NB4 (cell line): ENCODE results near the gene SPATA31C1.
"Not testable (repeated sequence)": the region's sequence is repeated elsewhere in the genome, so short reads cannot be mapped to it uniquely, and the experiment has no call there.

ENCODE experiments used
- DNase-seq: peaks from one replicate; pipeline ENCODE4 v3.0.0; 2010; ENCODE audit warnings: low read depth
- H3K4me3 ChIP-seq: one replicate; pipeline ENCODE4 v1.5.1; 2011; ENCODE audit warnings: mild to moderate bottlenecking, low read depth, low read length, moderate library complexity
- MYC ChIP-seq: IDR thresholded peaks from 2 replicates; pipeline ENCODE4 v1.6.1; 2011; ENCODE audit warnings: low read depth, low read length
- POLR2A ChIP-seq: IDR thresholded peaks from 2 replicates; pipeline ENCODE4 v1.6.1; 2011; ENCODE audit warnings: mild to moderate bottlenecking; ENCODE audit not compliant: insufficient read length; ENCODE audit errors: extremely low read depth
- TF ChIP-seq, protein P1 (sequence below): IDR thresholded peaks from one replicate; pipeline ENCODE4 v1.5.1; 2012; ENCODE audit warnings: low read depth, low read length
- TF ChIP-seq, protein P2 (sequence below): IDR thresholded peaks from 2 replicates; pipeline ENCODE4 v1.6.1; 2011; ENCODE audit warnings: low read depth, low read length

SPATA31C1 gene

DNA sequence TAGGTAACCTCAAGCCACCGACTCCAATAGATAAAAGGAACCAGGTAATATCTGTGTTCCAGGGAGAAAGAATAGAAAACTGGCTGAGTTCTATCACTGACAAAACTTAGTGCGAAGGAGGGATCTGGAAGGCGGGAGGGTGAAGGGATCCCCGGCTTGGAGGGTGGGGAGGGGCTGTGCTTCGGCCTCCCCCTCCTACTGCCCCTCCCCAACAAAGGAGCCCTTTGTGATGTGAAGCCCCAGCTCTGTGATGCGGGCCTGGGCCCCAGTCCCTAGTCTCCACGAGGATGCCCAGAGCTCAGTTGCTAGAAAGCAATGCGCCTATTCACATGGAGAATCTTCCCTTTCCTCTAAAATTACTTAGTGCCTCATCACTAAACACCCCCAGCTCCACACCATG is at the start of gene SPATA31C1:
SPATA31C1 (plus strand) TSS at position 301 of the 400 bp plus-strand sequence.
- H3K4me3 ChIP-seq, DNase-seq: not testable (repeated sequence)

DNA sequence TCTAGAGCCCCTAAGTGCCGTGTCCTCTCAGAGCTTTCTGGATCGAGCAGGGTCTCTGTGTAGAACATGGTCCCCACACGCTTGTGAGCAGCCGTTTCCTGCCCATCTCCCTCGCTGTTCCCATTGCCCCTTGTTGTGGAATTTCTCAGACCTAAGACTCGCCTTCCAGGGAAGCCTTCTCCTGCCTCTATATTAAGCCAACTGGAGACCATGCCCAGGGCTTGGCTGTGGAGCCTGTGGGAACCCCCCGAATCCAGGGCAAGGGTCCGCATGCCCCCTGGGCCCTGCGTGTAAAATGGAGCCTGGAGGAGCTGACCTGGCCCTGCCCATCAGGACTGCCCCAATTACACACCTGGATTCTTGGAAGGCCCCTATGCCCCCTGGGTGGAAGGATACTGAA is 49.6 kb upstream of the SPATA31C1 start:
- no peak for DNase-seq
- TF ChIP-seq, protein P1, sequence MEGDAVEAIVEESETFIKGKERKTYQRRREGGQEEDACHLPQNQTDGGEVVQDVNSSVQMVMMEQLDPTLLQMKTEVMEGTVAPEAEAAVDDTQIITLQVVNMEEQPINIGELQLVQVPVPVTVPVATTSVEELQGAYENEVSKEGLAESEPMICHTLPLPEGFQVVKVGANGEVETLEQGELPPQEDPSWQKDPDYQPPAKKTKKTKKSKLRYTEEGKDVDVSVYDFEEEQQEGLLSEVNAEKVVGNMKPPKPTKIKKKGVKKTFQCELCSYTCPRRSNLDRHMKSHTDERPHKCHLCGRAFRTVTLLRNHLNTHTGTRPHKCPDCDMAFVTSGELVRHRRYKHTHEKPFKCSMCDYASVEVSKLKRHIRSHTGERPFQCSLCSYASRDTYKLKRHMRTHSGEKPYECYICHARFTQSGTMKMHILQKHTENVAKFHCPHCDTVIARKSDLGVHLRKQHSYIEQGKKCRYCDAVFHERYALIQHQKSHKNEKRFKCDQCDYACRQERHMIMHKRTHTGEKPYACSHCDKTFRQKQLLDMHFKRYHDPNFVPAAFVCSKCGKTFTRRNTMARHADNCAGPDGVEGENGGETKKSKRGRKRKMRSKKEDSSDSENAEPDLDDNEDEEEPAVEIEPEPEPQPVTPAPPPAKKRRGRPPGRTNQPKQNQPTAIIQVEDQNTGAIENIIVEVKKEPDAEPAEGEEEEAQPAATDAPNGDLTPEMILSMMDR = no peak
- TF ChIP-seq, protein P2, sequence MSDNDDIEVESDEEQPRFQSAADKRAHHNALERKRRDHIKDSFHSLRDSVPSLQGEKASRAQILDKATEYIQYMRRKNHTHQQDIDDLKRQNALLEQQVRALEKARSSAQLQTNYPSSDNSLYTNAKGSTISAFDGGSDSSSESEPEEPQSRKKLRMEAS = no peak
- no peak for TF ChIP-seq MYC
- TF ChIP-seq POLR2A = no peak
- H3K4me3 ChIP-seq = no peak overlapping the region

DNA sequence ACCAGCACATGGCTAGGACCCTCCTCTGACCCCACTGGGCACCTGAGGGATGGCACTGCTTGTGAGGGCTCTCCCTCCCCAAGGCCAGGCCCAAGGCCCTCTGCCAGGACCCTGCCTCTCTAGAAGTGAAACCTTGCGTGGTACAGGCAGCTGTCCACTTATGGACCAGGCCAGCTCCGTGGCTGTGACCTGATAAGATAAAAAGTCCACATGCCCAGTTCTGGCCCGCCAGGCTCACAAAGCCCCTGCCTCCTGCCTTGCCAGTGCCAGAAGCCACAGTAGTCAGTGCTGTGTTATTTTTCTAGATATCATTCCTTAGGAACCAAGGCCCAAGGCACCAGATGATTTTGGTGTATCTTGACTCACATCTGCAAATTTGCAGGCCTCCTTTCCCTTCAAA is 49.1 kb upstream of the SPATA31C1 start:
- no peak overlapping the region for H3K4me3 ChIP-seq
- TF ChIP-seq MYC = no peak
- TF ChIP-seq, protein P1 = no peak
- no peak for TF ChIP-seq POLR2A
- no peak for DNase-seq

DNA sequence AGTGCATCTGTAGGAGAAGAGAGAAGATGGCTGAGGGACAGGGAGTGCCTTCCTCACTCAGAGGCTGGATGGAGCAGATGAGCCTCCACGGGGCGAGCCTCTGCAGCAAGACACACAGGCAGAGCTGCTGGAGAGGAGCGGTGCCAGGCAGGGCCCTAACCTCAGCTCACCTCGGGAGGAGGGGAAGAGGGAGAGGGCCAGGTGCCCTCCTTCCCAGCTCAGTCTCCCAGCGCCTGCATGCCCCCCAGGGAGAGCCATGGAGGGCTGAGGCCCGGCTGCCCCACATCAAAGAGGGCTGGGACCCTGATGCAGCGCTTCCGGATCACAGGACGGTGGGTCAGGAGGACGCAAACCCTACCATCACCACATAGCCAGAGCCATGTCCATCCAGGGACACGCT is 48.7 kb upstream of the SPATA31C1 start:
- no peak overlapping the region for H3K4me3 ChIP-seq
- DNase-seq = no peak
- TF ChIP-seq, protein P1 = no peak
- TF ChIP-seq POLR2A = no peak

DNA sequence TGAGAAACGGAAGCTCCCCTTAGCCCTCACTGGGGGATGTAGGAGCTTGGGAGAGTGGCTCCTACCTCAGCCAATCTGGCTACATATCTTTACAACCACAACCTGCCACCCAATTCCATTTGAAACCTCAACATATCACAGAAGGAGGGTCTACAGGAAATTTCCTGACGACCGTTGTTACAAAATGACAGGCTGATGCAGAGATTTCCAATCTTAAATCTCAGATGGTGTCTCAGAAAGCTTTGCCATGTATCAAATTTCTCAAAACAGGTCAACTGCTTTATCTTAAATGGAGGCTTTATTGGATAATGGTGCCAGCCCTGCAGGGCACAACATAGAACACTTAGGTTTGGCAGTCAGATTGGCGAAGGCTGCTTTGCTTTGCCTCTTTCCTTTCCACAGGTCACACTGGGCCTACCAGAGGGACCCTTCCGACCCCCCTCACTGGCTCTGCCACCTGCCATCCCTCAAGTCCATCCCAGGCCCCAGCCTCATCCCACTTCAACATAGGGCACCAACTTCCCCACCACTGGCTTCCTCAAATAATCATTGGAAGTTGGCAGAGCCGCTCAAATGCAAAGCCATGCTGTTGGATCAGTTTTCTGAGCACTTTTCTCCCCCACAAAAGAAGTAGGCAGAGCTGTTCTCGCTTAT is 46.2 kb upstream of the SPATA31C1 start:
- TF ChIP-seq, protein P2 = no peak
- TF ChIP-seq POLR2A = no peak
- TF ChIP-seq, protein P1 = no peak
- no peak for TF ChIP-seq MYC
- no peak for DNase-seq
- no peak overlapping the region for H3K4me3 ChIP-seq

DNA sequence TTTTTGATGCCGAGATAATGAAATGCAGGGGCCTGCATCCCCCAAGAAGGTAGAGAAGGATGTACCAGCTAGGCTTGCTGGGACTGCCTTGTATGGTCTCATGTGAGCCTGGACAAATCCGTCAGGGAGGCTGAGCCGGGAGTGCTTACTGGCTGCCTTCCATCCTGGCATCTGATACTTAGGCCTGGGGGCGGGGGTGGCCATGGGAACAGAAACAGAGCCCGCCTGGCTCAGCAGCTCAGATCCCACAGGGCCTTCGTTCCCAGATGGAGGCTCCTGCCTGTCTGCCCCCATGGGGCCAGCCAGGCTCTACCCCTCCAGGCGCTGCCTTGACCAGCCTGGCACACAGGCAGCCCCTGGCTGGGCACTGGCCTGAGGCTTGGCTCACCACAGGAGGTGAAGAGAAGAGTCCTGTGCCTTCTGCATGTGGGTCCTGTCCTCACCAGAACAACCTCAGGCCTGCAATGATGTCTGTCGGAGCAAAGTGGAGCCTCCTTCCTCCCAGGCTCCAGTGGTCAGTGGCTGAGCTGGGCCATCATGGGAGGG is 45.6 kb upstream of the SPATA31C1 start:
- TF ChIP-seq, protein P2 = no peak
- TF ChIP-seq, protein P1 = no peak
- TF ChIP-seq POLR2A (no peak), MYC (no peak)
- no peak overlapping the region for H3K4me3 ChIP-seq
- DNase-seq = no peak
